WTC11 (cell line): ENCODE results near the gene MAU2. TPM values are rescaled to one million over a fixed set of nuclear protein-coding genes. Genes with fewer than 3 reads are reported as not detected.

Experiments
- ATAC-seq: fragments of 200-7000 bp; cut with Tn5 transposase; 2 replicates; pipeline ENCODE4 v1.10.0; 2021; ENCODE audit warnings: mild to moderate bottlenecking, moderate library complexity
- CTCF ChIA-PET: fragments of 300-600 bp; sonication (Branson Sonifier 250); formaldehyde crosslinking; loops from one replicate; lab custom pipeline; 2021; ENCODE audit warnings: antibody characterized with exemption; lab: Charles Lee
- POLR2A ChIA-PET: fragments of 350-600 bp; sonication (Branson Sonifier 250); formaldehyde crosslinking; loops from one replicate; lab custom pipeline; 2021; ENCODE audit warnings: antibody characterized with exemption; lab: Charles Lee
- DNase-seq: peaks from one replicate; pipeline ENCODE4 v3.0.0; 2021; ENCODE audit warnings: low spot score
- H3K27ac Mint-ChIP-seq: 2 replicates; pipeline ENCODE4 v1.8.0; 2021; ENCODE audit warnings: mixed read lengths
- H3K27me3 Mint-ChIP-seq: 2 replicates; pipeline ENCODE4 v1.8.0; 2021; ENCODE audit warnings: low read depth, mild to moderate bottlenecking, moderate library complexity, mixed read lengths
- H3K36me3 Mint-ChIP-seq: 2 replicates; pipeline ENCODE4 v1.8.0; 2021; ENCODE audit warnings: mixed read lengths
- H3K4me1 Mint-ChIP-seq: 2 replicates; pipeline ENCODE4 v1.8.0; 2022; ENCODE audit warnings: mixed read lengths
- H3K4me3 Mint-ChIP-seq: 2 replicates; pipeline ENCODE4 v1.8.0; 2021; ENCODE audit warnings: mild to moderate bottlenecking, moderate library complexity, mixed read lengths
- H3K9me3 Mint-ChIP-seq: 2 replicates; pipeline ENCODE4 v1.8.0; 2021; ENCODE audit warnings: mixed read lengths
- EMX1 ChIP-seq: fragments of 250-450 bp; sonication (Bioruptor Pico); IDR thresholded peaks from 2 replicates; pipeline ENCODE4 v1.8.0; 2021; ENCODE audit warnings: mild to moderate bottlenecking
- FOXP1 ChIP-seq: sonication (generic); formaldehyde crosslinking; IDR thresholded peaks from 2 replicates; pipeline ENCODE4 v1.8.0; 2022; ENCODE audit warnings: missing genetic modification reagents, mild to moderate bottlenecking, moderate library complexity, borderline replicate concordance
- GABPB1 ChIP-seq: sonication (generic); formaldehyde crosslinking; IDR thresholded peaks from 2 replicates; pipeline ENCODE4 v1.8.1; 2023; ENCODE audit warnings: mild to moderate bottlenecking, missing genetic modification reagents
- IRF2 ChIP-seq: sonication (generic); formaldehyde crosslinking; IDR thresholded peaks from 2 replicates; pipeline ENCODE4 v1.8.0; 2022; ENCODE audit warnings: low read depth, missing genetic modification reagents, borderline replicate concordance
- OVOL2 ChIP-seq: fragments of 250-450 bp; sonication (Bioruptor Pico); IDR thresholded peaks from 2 replicates; pipeline ENCODE4 v1.9.0; 2021; ENCODE audit warnings: mild to moderate bottlenecking, borderline replicate concordance
- PRRX2 ChIP-seq: fragments of 250-450 bp; sonication (Bioruptor Pico); IDR thresholded peaks from 2 replicates; pipeline ENCODE4 v1.8.0; 2021; ENCODE audit warnings: mild to moderate bottlenecking
- ZNF219 ChIP-seq: sonication (generic); formaldehyde crosslinking; IDR thresholded peaks from 2 replicates; pipeline ENCODE4 v1.8.0; 2023; ENCODE audit warnings: missing genetic modification reagents, mild to moderate bottlenecking, borderline replicate concordance
- ZNF232 ChIP-seq: sonication (generic); formaldehyde crosslinking; IDR thresholded peaks from 2 replicates; pipeline ENCODE4 v1.8.0; 2022; ENCODE audit warnings: mild to moderate bottlenecking, missing genetic modification reagents
- ZNF263 ChIP-seq: sonication (generic); formaldehyde crosslinking; IDR thresholded peaks from 2 replicates; pipeline ENCODE4 v1.8.1; 2022; ENCODE audit warnings: low read depth, mild to moderate bottlenecking, moderate library complexity, missing genetic modification reagents
- ZNF317 ChIP-seq: sonication (generic); formaldehyde crosslinking; IDR thresholded peaks from 2 replicates; pipeline ENCODE4 v1.8.1; 2023; ENCODE audit warnings: low read depth, mild to moderate bottlenecking, moderate library complexity, missing genetic modification reagents, borderline replicate concordance
- total RNA-seq: library from RNA; stranded (reverse); gene quantifications from 3 replicates; pipeline ENCODE4 v1.2.3, GENCODE V29; 2021
- TF ChIP-seq, protein P1 (sequence below): sonication (generic); formaldehyde crosslinking; IDR thresholded peaks from 2 replicates; pipeline ENCODE4 v1.8.1; 2022; ENCODE audit warnings: low read depth, mild to moderate bottlenecking, moderate library complexity, missing genetic modification reagents, borderline replicate concordance
- TF ChIP-seq, protein P2 (sequence below): fragments of 250-450 bp; sonication (Bioruptor Pico); IDR thresholded peaks from 2 replicates; pipeline ENCODE4 v2.1.2; 2022; ENCODE audit warnings: mild to moderate bottlenecking, moderate library complexity
- TF ChIP-seq, protein P3 (sequence below): fragments of 200-600 bp; IDR thresholded peaks from 2 replicates; pipeline ENCODE4 v1.8.0; 2022; ENCODE audit warnings: antibody characterized with exemption
- TF ChIP-seq, protein P4 (sequence below): sonication (generic); formaldehyde crosslinking; IDR thresholded peaks from 2 replicates; pipeline ENCODE4 v1.8.1; 2023; ENCODE audit warnings: mild to moderate bottlenecking, missing genetic modification reagents
- TF ChIP-seq, protein P5 (sequence below): fragments of 250-450 bp; sonication (Bioruptor Pico); IDR thresholded peaks from 2 replicates; pipeline ENCODE4 v1.9.0; 2021; ENCODE audit warnings: moderate library complexity, mild to moderate bottlenecking, inconsistent platforms, borderline replicate concordance
- TF ChIP-seq, protein P6 (sequence below): fragments of 250-450 bp; sonication (Bioruptor Pico); IDR thresholded peaks from 2 replicates; pipeline ENCODE4 v1.8.0; 2021; ENCODE audit warnings: mild to moderate bottlenecking
- TF ChIP-seq, protein P7 (sequence below): sonication (generic); formaldehyde crosslinking; IDR thresholded peaks from 2 replicates; pipeline ENCODE4 v1.8.0; 2022; ENCODE audit warnings: missing genetic modification reagents
- TF ChIP-seq, protein P8 (sequence below): sonication (generic); formaldehyde crosslinking; IDR thresholded peaks from 2 replicates; pipeline ENCODE4 v1.8.1; 2023; ENCODE audit warnings: mild to moderate bottlenecking, missing genetic modification reagents, moderate library complexity

MAU2 gene
- total RNA-seq, 1 experiment from 2014 or later, result 56.8 TPM

DNA sequence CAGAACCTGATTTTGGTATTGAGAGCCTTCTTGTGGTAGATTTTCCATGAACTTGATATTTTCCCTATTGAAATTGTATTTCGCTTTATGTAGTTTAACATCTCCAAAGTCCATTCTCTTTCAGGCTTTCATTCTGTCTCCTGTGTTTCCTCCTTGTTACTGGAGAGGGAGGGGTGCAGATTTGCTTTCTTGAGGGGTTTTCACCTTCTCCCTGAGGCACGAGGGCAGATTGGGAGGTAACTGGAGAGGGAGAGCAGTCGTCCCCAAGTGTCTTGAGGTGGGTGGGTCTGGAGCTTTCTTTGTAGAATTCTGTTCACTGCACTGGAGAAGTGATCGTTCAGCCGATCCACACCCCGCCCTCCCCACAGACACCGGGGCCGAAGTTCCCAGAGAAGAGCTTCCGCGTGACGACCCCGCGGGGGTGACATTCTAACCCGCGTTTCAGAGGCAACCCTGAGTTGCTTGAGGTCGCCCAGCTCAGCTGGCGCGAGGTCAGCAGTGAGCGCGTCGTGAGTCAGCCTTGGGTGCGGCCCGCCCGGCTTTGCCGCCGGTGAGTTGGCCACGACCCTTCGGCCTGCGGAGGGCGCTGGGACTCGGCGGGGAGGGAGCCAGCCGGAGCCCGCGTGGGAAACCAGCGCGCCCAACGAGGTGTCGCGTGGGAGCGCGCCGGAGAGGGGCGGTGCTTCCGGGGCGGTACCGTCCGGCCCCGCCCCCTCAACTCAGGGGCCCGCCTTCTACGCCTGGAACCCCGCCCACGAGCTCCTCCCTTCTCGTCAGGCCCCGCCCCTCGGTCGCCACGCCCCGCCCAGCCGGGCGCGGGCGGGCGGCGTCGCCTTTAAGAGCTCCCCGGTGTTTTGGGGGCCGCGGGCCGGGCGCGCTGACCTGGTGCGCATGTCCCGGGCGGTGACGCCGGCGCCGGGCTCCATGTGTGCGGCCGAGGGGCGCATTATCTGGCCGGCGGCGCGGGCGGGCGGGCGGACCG is 84.5 kb downstream of the MAU2 start, which contains the start of gene GATAD2A:
Gene GATAD2A, plus strand, starts transcription at position 797 of the 982 bp plus-strand sequence. CDS start 59,671 bp downstream, outside the sequence.
- peaks cover 48% of the 10 kb centered on the region for H3K4me1 Mint-ChIP-seq
- peak; percentile 90 for DNase-seq
- TF ChIP-seq, protein P1, sequence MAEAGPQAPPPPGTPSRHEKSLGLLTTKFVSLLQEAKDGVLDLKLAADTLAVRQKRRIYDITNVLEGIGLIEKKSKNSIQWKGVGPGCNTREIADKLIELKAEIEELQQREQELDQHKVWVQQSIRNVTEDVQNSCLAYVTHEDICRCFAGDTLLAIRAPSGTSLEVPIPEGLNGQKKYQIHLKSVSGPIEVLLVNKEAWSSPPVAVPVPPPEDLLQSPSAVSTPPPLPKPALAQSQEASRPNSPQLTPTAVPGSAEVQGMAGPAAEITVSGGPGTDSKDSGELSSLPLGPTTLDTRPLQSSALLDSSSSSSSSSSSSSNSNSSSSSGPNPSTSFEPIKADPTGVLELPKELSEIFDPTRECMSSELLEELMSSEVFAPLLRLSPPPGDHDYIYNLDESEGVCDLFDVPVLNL (CRISPR knock-in tag), result no peak
- TF ChIP-seq, protein P2, sequence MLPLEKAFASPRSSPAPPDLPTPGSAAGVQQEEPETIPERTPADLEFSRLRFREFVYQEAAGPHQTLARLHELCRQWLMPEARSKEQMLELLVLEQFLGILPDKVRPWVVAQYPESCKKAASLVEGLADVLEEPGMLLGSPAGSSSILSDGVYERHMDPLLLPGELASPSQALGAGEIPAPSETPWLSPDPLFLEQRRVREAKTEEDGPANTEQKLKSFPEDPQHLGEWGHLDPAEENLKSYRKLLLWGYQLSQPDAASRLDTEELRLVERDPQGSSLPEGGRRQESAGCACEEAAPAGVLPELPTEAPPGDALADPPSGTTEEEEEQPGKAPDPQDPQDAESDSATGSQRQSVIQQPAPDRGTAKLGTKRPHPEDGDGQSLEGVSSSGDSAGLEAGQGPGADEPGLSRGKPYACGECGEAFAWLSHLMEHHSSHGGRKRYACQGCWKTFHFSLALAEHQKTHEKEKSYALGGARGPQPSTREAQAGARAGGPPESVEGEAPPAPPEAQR (CRISPR knock-in tag), result no peak
- TF ChIP-seq, protein P3, sequence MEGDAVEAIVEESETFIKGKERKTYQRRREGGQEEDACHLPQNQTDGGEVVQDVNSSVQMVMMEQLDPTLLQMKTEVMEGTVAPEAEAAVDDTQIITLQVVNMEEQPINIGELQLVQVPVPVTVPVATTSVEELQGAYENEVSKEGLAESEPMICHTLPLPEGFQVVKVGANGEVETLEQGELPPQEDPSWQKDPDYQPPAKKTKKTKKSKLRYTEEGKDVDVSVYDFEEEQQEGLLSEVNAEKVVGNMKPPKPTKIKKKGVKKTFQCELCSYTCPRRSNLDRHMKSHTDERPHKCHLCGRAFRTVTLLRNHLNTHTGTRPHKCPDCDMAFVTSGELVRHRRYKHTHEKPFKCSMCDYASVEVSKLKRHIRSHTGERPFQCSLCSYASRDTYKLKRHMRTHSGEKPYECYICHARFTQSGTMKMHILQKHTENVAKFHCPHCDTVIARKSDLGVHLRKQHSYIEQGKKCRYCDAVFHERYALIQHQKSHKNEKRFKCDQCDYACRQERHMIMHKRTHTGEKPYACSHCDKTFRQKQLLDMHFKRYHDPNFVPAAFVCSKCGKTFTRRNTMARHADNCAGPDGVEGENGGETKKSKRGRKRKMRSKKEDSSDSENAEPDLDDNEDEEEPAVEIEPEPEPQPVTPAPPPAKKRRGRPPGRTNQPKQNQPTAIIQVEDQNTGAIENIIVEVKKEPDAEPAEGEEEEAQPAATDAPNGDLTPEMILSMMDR, result no peak
- TF ChIP-seq FOXP1 (CRISPR knock-in tag), result peak; percentile 97
- TF ChIP-seq GABPB1 (CRISPR knock-in tag), result peak; percentile 73
- 0 out of 2 replicates have a peak, but pooled peaks have one; percentile 56 for TF ChIP-seq IRF2
- TF ChIP-seq EMX1 (CRISPR knock-in tag), result no peak
- TF ChIP-seq, protein P4, sequence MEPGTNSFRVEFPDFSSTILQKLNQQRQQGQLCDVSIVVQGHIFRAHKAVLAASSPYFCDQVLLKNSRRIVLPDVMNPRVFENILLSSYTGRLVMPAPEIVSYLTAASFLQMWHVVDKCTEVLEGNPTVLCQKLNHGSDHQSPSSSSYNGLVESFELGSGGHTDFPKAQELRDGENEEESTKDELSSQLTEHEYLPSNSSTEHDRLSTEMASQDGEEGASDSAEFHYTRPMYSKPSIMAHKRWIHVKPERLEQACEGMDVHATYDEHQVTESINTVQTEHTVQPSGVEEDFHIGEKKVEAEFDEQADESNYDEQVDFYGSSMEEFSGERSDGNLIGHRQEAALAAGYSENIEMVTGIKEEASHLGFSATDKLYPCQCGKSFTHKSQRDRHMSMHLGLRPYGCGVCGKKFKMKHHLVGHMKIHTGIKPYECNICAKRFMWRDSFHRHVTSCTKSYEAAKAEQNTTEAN (CRISPR knock-in tag), result peak; percentile 89
- TF ChIP-seq, protein P5, sequence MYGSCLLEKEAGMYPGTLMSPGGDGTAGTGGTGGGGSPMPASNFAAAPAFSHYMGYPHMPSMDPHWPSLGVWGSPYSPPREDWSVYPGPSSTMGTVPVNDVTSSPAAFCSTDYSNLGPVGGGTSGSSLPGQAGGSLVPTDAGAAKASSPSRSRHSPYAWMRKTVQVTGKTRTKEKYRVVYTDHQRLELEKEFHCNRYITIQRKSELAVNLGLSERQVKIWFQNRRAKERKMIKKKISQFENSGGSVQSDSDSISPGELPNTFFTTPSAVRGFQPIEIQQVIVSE (CRISPR knock-in tag), result no peak
- no peak for TF ChIP-seq PRRX2 (CRISPR knock-in tag)
- no peak for TF ChIP-seq ZNF317
- TF ChIP-seq ZNF219 (CRISPR knock-in tag), result peak; percentile 79; the same call in 1 of the 2 replicates
- TF ChIP-seq ZNF263, result no peak
- TF ChIP-seq, protein P6, sequence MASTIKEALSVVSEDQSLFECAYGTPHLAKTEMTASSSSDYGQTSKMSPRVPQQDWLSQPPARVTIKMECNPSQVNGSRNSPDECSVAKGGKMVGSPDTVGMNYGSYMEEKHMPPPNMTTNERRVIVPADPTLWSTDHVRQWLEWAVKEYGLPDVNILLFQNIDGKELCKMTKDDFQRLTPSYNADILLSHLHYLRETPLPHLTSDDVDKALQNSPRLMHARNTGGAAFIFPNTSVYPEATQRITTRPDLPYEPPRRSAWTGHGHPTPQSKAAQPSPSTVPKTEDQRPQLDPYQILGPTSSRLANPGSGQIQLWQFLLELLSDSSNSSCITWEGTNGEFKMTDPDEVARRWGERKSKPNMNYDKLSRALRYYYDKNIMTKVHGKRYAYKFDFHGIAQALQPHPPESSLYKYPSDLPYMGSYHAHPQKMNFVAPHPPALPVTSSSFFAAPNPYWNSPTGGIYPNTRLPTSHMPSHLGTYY, result no peak
- peak; percentile 87; the same call in 1 of the 2 replicates for TF ChIP-seq ZNF232
- TF ChIP-seq, protein P7, sequence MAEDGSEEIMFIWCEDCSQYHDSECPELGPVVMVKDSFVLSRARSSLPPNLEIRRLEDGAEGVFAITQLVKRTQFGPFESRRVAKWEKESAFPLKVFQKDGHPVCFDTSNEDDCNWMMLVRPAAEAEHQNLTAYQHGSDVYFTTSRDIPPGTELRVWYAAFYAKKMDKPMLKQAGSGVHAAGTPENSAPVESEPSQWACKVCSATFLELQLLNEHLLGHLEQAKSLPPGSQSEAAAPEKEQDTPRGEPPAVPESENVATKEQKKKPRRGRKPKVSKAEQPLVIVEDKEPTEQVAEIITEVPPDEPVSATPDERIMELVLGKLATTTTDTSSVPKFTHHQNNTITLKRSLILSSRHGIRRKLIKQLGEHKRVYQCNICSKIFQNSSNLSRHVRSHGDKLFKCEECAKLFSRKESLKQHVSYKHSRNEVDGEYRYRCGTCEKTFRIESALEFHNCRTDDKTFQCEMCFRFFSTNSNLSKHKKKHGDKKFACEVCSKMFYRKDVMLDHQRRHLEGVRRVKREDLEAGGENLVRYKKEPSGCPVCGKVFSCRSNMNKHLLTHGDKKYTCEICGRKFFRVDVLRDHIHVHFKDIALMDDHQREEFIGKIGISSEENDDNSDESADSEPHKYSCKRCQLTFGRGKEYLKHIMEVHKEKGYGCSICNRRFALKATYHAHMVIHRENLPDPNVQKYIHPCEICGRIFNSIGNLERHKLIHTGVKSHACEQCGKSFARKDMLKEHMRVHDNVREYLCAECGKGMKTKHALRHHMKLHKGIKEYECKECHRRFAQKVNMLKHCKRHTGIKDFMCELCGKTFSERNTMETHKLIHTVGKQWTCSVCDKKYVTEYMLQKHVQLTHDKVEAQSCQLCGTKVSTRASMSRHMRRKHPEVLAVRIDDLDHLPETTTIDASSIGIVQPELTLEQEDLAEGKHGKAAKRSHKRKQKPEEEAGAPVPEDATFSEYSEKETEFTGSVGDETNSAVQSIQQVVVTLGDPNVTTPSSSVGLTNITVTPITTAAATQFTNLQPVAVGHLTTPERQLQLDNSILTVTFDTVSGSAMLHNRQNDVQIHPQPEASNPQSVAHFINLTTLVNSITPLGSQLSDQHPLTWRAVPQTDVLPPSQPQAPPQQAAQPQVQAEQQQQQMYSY, result no peak
- TF ChIP-seq OVOL2, result no peak
- TF ChIP-seq, protein P8, sequence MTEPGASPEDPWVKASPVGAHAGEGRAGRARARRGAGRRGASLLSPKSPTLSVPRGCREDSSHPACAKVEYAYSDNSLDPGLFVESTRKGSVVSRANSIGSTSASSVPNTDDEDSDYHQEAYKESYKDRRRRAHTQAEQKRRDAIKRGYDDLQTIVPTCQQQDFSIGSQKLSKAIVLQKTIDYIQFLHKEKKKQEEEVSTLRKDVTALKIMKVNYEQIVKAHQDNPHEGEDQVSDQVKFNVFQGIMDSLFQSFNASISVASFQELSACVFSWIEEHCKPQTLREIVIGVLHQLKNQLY (CRISPR knock-in tag), result no peak

More for the DNA sequence above, 84.5 kb downstream of the MAU2 start, which contains the start of gene GATAD2A:
- POLR2A ChIA-PET, result interaction anchor here (0.6 to 1.5 kb wide), 21 partner anchors 8 to 468 kb away, joined by 3 to 9 read pairs (median 4); no protein-coding TSS in a partner anchor
- Mint-ChIP-seq H3K36me3 (no peaks in the 10 kb centered on the region), H3K27ac (peak within 1 kb of the TSS; percentile 96), H3K9me3 (no peaks in the 10 kb centered on the region), H3K27me3 (peaks cover 7% of the 10 kb centered on the region; the same call in 1 of the 2 replicates), H3K4me3 (peak within 1 kb of the TSS; percentile 96)
- CTCF ChIA-PET, result interaction anchor here (0.7 to 3.6 kb wide), 17 partner anchors 9 to 180 kb away, joined by 3 to 22 read pairs (median 5); no protein-coding TSS in a partner anchor
- ATAC-seq, result peak; percentile 81
